Hepatocyte (in vitro differentiated cells): Measurements from ENCODE around the gene WIZ. TPM values are rescaled to one million over a fixed set of nuclear protein-coding genes. Genes with fewer than 3 reads are reported as not detected.
"Not testable (repeated sequence)": the region's sequence is repeated elsewhere in the genome, so short reads cannot be mapped to it uniquely, and the experiment has no call there.

ENCODE experiments used
- DNase-seq: peaks from one replicate; pipeline ENCODE4 v3.0.0-alpha.2; 2016; ENCODE audit warnings: low spot score
- H2AFZ ChIP-seq: fragments of 200-600 bp; sonication (generic); 2 replicates; pipeline ENCODE4 v1.6.0; 2016; ENCODE audit warnings: antibody characterized with exemption, mild to moderate bottlenecking
- H3K27ac ChIP-seq: fragments of 200-600 bp; sonication (generic); 2 replicates; pipeline ENCODE4 v1.5.1; 2016; ENCODE audit warnings: mild to moderate bottlenecking
- H3K27me3 ChIP-seq: fragments of 200-600 bp; sonication (generic); 2 replicates; pipeline ENCODE4 v1.6.1; 2016
- H3K36me3 ChIP-seq: fragments of 200-600 bp; sonication (generic); replicated peaks from 2 replicates; pipeline ENCODE4 v1.5.1; 2016; ENCODE audit warnings: low read depth; ENCODE audit not compliant: insufficient read depth
- H3K4me1 ChIP-seq: fragments of 200-600 bp; sonication (generic); 2 replicates; pipeline ENCODE4 v1.5.1; 2016; ENCODE audit warnings: mild to moderate bottlenecking, moderate library complexity; ENCODE audit not compliant: insufficient read depth
- H3K4me2 ChIP-seq: fragments of 200-600 bp; sonication (generic); 2 replicates; pipeline ENCODE4 v1.6.0; 2016
- H3K4me3 ChIP-seq: fragments of 200-600 bp; sonication (generic); 2 replicates; pipeline ENCODE4 v1.5.1; 2016; ENCODE audit warnings: mild to moderate bottlenecking
- H3K79me2 ChIP-seq: fragments of 200-600 bp; sonication (generic); 2 replicates; pipeline ENCODE4 v1.6.0; 2017; ENCODE audit warnings: mild to moderate bottlenecking
- H3K9me2 ChIP-seq: fragments of 200-600 bp; sonication (generic); replicated peaks from 2 replicates; pipeline ENCODE4 v1.6.0; 2017; ENCODE audit warnings: mild to moderate bottlenecking; ENCODE audit not compliant: insufficient read depth
- H3K9me3 ChIP-seq: fragments of 200-600 bp; sonication (generic); 2 replicates; pipeline ENCODE4 v1.5.1; 2016; ENCODE audit warnings: low read depth, mild to moderate bottlenecking
- H4K20me1 ChIP-seq: fragments of 200-600 bp; sonication (generic); 2 replicates; pipeline ENCODE4 v1.6.0; 2016; ENCODE audit warnings: mild to moderate bottlenecking; ENCODE audit not compliant: insufficient read depth, poor library complexity, severe bottlenecking
- EZH2 ChIP-seq: fragments of 200-600 bp; sonication (generic); IDR thresholded peaks from 2 replicates; pipeline ENCODE4 v1.6.1; 2016; ENCODE audit warnings: antibody characterized with exemption, mild to moderate bottlenecking, borderline replicate concordance
- EZH2phosphoT487 ChIP-seq: fragments of 200-600 bp; sonication (generic); IDR thresholded peaks from one replicate; pipeline ENCODE4 v1.6.1; 2018; ENCODE audit warnings: antibody characterized with exemption, mild to moderate bottlenecking, low read depth, moderate library complexity; ENCODE audit not compliant: unreplicated experiment, severe bottlenecking
- WGBS: methylation state at CpG from one replicate; pipeline ENCODE4 v1.1.6; 2016; ENCODE audit warnings: low lambda C conversion rate; ENCODE audit errors: missing lambda C conversion rate; 5-methylcytosine and 5-hydroxymethylcytosine counted together
- polyA plus RNA-seq: library from polyadenylated mRNA; unstranded; fragments of >200 nt; fragmentation: Nextera tagmentation; extraction: Ambion mirVana; gene quantifications from 2 replicates; pipeline ENCODE4 v1.2.1, GENCODE V29; 2016
- total RNA-seq: library from RNA; depleted of rRNA; stranded (reverse); fragments of >200 nt; gene quantifications from 2 replicates; pipeline ENCODE4 v1.2.3, GENCODE V29; 2014
- TF ChIP-seq, protein P1 (sequence below): fragments of 200-600 bp; sonication (generic); IDR thresholded peaks from 2 replicates; pipeline ENCODE4 v1.5.1; 2016; ENCODE audit warnings: antibody characterized with exemption, mild to moderate bottlenecking; ENCODE audit not compliant: poor library complexity

The WIZ gene
- total and polyA plus RNA-seq, 2 experiments from 2014 or later = 18.6 to 24.5 TPM

DNA sequence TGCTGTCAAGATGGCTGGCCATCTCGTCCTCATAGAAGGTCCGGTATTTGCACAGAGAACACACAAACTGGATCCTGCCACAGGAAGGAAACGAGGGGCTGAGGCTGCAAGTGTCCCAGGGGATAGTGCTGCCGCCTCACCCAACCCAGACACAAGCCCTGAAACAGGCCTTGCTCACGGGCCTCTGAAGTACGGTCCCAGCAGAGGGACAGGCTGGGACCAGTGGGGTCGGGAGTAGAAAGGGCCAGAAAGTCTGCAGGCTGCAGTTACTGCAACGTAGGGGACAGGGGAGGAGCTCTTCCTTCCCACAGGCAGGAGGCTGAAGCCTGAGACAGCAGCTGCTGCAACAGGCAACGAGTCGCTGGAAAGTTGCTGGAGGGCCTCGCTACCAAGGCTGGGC, 52.0 kb downstream of the WIZ start:
- no peaks in the 10 kb centered on the region for H3K36me3 ChIP-seq
- H2AFZ ChIP-seq = no peak overlapping the region
- no peak overlapping the region for H3K27ac ChIP-seq
- H3K27me3 ChIP-seq = no peaks in the 10 kb centered on the region
- no peaks in the 10 kb centered on the region for H3K9me3 ChIP-seq
- H3K4me2 ChIP-seq = no peak overlapping the region
- H4K20me1 ChIP-seq = peaks cover 31% of the 10 kb centered on the region
- H3K4me3 ChIP-seq = no peak overlapping the region
- 94% methylated on average over 11 of the region's 11 CpGs for WGBS
- peaks cover 53% of the 10 kb centered on the region for H3K79me2 ChIP-seq
- TF ChIP-seq EZH2phosphoT487 (no peak), EZH2 (no peak)
- TF ChIP-seq, protein P1, sequence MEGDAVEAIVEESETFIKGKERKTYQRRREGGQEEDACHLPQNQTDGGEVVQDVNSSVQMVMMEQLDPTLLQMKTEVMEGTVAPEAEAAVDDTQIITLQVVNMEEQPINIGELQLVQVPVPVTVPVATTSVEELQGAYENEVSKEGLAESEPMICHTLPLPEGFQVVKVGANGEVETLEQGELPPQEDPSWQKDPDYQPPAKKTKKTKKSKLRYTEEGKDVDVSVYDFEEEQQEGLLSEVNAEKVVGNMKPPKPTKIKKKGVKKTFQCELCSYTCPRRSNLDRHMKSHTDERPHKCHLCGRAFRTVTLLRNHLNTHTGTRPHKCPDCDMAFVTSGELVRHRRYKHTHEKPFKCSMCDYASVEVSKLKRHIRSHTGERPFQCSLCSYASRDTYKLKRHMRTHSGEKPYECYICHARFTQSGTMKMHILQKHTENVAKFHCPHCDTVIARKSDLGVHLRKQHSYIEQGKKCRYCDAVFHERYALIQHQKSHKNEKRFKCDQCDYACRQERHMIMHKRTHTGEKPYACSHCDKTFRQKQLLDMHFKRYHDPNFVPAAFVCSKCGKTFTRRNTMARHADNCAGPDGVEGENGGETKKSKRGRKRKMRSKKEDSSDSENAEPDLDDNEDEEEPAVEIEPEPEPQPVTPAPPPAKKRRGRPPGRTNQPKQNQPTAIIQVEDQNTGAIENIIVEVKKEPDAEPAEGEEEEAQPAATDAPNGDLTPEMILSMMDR = no peak
- no peaks in the 10 kb centered on the region for H3K9me2 ChIP-seq
- H3K4me1 ChIP-seq = no peaks in the 10 kb centered on the region
- DNase-seq = no peak

DNA sequence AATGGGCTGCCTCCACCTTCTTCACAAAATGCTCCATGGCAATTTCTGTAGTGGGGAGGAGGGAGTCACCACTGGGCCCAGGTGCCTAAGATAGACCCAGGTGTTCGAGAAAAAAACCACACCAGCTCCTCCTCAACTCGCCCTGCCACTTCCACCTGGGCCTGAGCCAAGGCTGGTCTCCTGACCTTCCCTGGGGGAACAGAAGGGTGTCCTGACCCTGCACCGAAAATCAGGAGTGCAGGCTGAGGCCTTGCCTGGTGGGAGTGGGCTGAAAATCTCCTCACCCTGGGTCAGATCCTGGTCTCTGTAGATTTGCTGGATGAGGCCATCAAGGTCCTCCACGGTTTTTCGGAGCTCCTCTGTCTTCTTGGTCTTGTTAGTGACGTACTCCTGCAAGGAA, 52.5 kb downstream of the WIZ start:
- no peaks in the 10 kb centered on the region for H3K27me3 ChIP-seq
- H3K79me2 ChIP-seq = peaks cover 53% of the 10 kb centered on the region
- no peak for TF ChIP-seq EZH2phosphoT487
- TF ChIP-seq, protein P1 = no peak
- TF ChIP-seq EZH2 = no peak
- H3K27ac ChIP-seq = no peak overlapping the region
- peaks cover 25% of the 10 kb centered on the region for H4K20me1 ChIP-seq
- no peak overlapping the region for H2AFZ ChIP-seq
- no peaks in the 10 kb centered on the region for H3K4me1 ChIP-seq
- no peak overlapping the region for H3K4me3 ChIP-seq
- no peaks in the 10 kb centered on the region for H3K9me2 ChIP-seq
- no peak for DNase-seq
- no peaks in the 10 kb centered on the region for H3K9me3 ChIP-seq
- no peaks in the 10 kb centered on the region for H3K36me3 ChIP-seq
- WGBS = 100% methylated on average over 6 of the region's 6 CpGs
- H3K4me2 ChIP-seq = no peak overlapping the region

DNA sequence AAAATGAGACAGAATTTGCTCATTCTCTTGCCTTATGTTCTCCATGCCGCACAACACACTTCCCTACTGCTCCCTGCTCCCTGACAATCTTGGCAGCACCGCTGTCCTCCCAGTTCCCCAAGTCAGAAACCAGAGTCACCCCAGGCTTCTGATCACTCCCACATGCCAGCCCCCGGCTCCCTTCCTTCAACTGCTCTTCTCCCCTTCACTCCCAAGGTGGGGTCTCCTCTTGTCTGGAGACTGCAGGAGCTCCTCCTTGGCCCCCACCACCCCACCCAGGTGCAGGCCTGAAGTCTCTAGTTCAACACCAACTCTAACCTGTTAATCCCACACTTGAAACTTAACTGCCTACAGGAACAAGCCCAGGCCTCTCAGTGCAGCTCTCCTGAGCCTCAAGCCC, 53.3 kb downstream of the WIZ start:
- Histone ChIP-seq H3K9me2 (no peaks in the 10 kb centered on the region), H3K4me1 (no peaks in the 10 kb centered on the region), H2AFZ (no peak overlapping the region), H4K20me1 (peaks cover 17% of the 10 kb centered on the region), H3K4me2 (no peak overlapping the region), H3K79me2 (peaks cover 53% of the 10 kb centered on the region), H3K27ac (no peak overlapping the region), H3K27me3 (no peaks in the 10 kb centered on the region), H3K9me3 (no peaks in the 10 kb centered on the region), H3K4me3 (no peak overlapping the region), H3K36me3 (no peaks in the 10 kb centered on the region)
- no peak for TF ChIP-seq EZH2phosphoT487
- TF ChIP-seq EZH2 = no peak
- TF ChIP-seq, protein P1 = no peak
- DNase-seq = no peak
- WGBS = 96% methylated on average over 3 of the region's 3 CpGs

DNA sequence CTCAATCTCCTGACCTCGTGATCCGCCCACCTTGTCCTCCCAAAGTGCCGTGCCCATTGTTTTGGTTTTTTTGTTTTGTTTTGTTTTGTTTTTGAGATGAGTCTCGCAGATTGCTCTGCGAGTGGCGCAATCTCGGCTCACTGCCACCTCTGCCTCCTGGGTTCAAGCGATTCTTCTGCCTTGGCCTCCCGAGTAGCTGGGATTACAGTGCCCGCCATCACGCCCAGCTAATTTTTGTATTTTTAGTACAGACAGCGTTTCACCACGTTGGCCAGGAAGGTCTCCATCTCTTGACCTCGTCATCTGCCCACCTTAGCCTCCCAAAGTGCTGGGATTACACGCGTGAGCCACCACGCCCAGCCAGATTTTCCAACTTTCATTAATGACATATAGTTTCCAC, 54.5 kb downstream of the WIZ start:
- H3K79me2 ChIP-seq = peaks cover 53% of the 10 kb centered on the region
- H3K36me3 ChIP-seq = not testable (repeated sequence)
- 95% methylated on average over 17 of the region's 17 CpGs for WGBS

More for the DNA sequence above, 54.5 kb downstream of the WIZ start:
- not testable (repeated sequence) for H4K20me1 ChIP-seq, H3K9me2 ChIP-seq, DNase-seq, H3K9me3 ChIP-seq, H3K27me3 ChIP-seq, H3K27ac ChIP-seq, H3K4me1 ChIP-seq, H3K4me2 ChIP-seq, H3K4me3 ChIP-seq, H2AFZ ChIP-seq
